GM19438 (cell line): ENCODE measurements around the gene OR11L1.

Experiments used
- ATAC-seq: cut with Tn5 transposase; IDR thresholded peaks from one replicate; pipeline ENCODE4 v1.9.1; 2021; ENCODE audit warnings: low read depth; ENCODE audit not compliant: unreplicated experiment

The OR11L1 gene

DNA sequence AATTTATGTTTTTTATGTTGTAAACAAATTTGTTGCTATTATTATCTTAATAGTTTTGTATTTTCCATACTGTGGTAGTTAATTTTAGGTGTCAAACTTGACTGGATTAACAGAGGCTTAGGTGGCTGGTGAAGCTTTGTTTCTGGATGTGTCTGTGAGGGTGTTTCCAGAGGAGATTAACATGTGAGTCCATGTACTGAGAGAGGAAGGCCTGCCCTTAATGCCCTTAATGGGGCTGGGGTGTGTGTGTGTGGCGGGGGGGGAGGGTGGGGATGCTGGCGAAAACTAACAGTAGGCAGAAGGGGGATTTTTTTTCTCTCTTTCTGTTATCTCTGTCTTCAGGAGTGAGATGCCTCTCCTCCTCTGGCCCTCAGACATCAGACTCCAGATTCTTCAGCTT, 19.6 kb downstream of the OR11L1 start:
- no peak for ATAC-seq

DNA sequence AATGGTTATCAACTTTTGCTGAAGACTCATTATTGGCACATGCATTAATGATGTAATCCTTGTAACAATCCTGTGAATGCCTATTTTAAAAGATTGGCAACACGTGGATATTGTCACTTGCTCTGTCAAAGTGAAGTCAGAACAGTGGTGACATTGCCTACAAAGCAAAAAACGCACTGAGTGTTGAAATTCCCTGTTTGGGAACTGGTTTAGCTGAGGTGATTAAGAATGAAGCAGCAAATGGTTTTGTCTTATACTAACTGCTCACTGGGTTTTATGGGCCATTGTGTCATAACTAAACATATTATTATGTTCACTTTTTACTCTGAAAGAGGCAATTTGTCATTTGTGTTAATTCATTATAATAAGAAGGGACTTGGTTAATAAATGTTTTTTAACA, 29.1 kb downstream of the OR11L1 start:
- ATAC-seq: no peak

DNA sequence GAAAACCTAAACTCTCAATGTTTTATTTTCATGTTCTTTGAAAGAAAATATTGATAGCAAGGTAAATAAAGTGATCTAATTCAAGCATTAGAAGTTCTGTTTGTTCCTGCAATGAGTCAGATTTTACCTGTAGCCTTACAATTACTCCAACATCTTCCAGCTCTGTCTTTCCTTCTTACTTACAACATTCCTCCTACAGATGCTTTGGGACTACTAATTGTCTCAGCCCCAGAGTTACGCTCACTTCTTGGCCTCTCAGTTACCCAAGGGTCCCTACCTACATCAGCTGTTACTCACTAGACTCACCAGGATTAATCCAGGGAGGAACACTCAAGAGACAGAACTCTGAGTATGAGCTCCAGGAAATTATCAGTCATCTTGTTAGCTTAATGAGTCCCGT, 44.2 kb downstream of the OR11L1 start:
- ATAC-seq: no peak
